ENCODE results near the gene SCO1. TPM values are rescaled to one million over a fixed set of nuclear protein-coding genes. Genes with fewer than 3 reads are reported as not detected.

The SCO1 gene
- total RNA-seq, 4 donors from 2014 or later = 31.2 to 36.0 (median 34.9) TPM

- H3K4me3 ChIP-seq (replicated peaks in 1 of 3) = no peak overlapping the region
- WGBS, 2 donors = 96 to 100% methylated on average over 1 of the region's 1 CpG
- no peak for DNase-seq
- no peaks in the 10 kb centered on the region for H3K36me3 ChIP-seq
- no peak overlapping the region for H3K27ac ChIP-seq
- intact Hi-C loops (cut with DNase I) = no loop called here
- no peaks in the 10 kb centered on the region for H3K27me3 ChIP-seq
- peaks cover 0 to 6% of the 10 kb centered on the region in 2 donors for H3K4me1 ChIP-seq
- TF ChIP-seq POLR2A (IDR thresholded peaks at IDR 0.05) = no peak
- TF ChIP-seq CTCF (IDR thresholded peaks at IDR 0.05) = no peak
- H3K9me3 ChIP-seq = no peaks in the 10 kb centered on the region
Measured at GRCh38 chr17:10668775-10669174, 28.6 kb downstream of the SCO1 start.

- Histone ChIP-seq H3K4me1 (peaks cover 0 to 6% of the 10 kb centered on the region in 2 donors), H3K27ac (no peak overlapping the region), H3K36me3 (no peaks in the 10 kb centered on the region), H3K4me3 (replicated peaks in 1 of 3) (no peak overlapping the region), H3K27me3 (no peaks in the 10 kb centered on the region), H3K9me3 (no peaks in the 10 kb centered on the region)
- no peak for DNase-seq
- intact Hi-C loops (cut with DNase I) = no loop called here
- no peak for TF ChIP-seq POLR2A (IDR thresholded peaks at IDR 0.05)
- no peak for TF ChIP-seq CTCF (IDR thresholded peaks at IDR 0.05)
- WGBS, 2 donors = 71 to 85% methylated on average over 5 of the region's 5 CpGs
Measured at GRCh38 chr17:10666906-10667305, 30.4 kb downstream of the SCO1 start.

GRCh38 chr17:10664571-10664970, 32.8 kb downstream of the SCO1 start:
- intact Hi-C loops (cut with DNase I) = no loop called here
- Histone ChIP-seq H3K27me3 (no peaks in the 10 kb centered on the region), H3K9me3 (no peaks in the 10 kb centered on the region), H3K4me1 (peaks cover 0 to 6% of the 10 kb centered on the region in 2 donors), H3K4me3 (replicated peaks in 1 of 3) (no peak overlapping the region), H3K36me3 (no peaks in the 10 kb centered on the region), H3K27ac (no peak overlapping the region)
- TF ChIP-seq POLR2A (IDR thresholded peaks at IDR 0.05) (no peak), CTCF (IDR thresholded peaks at IDR 0.05) (no peak)
- DNase-seq = no peak
- WGBS, 2 donors = 89 to 95% methylated on average over 9 of the region's 9 CpGs

GRCh38 chr17:10663231-10663630, 34.1 kb downstream of the SCO1 start:
- 38 to 59% methylated on average over 6 of the region's 6 CpGs for WGBS, 2 donors
- H3K4me3 ChIP-seq (replicated peaks in 1 of 3) = no peak overlapping the region
- intact Hi-C loops (cut with DNase I) = no loop called here
- no peak for TF ChIP-seq CTCF (IDR thresholded peaks at IDR 0.05)
- no peak for TF ChIP-seq POLR2A (IDR thresholded peaks at IDR 0.05)
- peak; percentile 59 to 69 for DNase-seq
- H3K4me1 ChIP-seq = peaks cover 0 to 6% of the 10 kb centered on the region in 2 donors
- no peak overlapping the region for H3K27ac ChIP-seq
- no peaks in the 10 kb centered on the region for H3K36me3 ChIP-seq
- no peaks in the 10 kb centered on the region for H3K27me3 ChIP-seq
- H3K9me3 ChIP-seq = no peaks in the 10 kb centered on the region

GRCh38 chr17:10661437-10661836, 35.9 kb downstream of the SCO1 start:
- intact Hi-C loops (cut with DNase I) = no loop called here
- Histone ChIP-seq H3K9me3 (no peaks in the 10 kb centered on the region), H3K4me3 (replicated peaks in 1 of 3) (no peak overlapping the region), H3K4me1 (peaks cover 0 to 6% of the 10 kb centered on the region in 2 donors), H3K36me3 (no peaks in the 10 kb centered on the region), H3K27me3 (no peaks in the 10 kb centered on the region), H3K27ac (no peak overlapping the region)
- TF ChIP-seq CTCF (IDR thresholded peaks at IDR 0.05) (no peak), POLR2A (IDR thresholded peaks at IDR 0.05) (no peak)
- DNase-seq = no peak
- 83 to 92% methylated on average over 10 of the region's 10 CpGs for WGBS, 2 donors
